ENCODE data around the gene PMM2.

DNA sequence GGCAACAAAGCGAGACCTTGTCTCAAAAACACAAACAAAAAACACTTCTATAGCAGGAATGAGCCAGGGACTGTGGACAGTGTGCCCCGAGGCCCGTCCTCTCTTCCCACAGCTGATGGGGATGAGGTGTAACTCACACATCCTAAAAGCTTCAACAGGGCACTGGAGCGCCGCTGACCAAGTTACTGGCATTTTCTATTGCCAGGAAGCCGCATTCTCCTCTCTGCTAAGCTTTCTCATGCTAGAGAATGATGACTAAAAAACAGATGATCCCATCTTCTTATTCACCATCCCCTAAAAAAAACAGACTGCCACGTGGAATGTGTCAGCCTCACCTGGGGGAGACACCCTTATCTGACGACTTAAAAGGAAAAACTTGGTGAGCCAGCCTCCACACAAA lies 54.9 kb downstream of the PMM2 start:
- TF ChIP-seq, protein P1, sequence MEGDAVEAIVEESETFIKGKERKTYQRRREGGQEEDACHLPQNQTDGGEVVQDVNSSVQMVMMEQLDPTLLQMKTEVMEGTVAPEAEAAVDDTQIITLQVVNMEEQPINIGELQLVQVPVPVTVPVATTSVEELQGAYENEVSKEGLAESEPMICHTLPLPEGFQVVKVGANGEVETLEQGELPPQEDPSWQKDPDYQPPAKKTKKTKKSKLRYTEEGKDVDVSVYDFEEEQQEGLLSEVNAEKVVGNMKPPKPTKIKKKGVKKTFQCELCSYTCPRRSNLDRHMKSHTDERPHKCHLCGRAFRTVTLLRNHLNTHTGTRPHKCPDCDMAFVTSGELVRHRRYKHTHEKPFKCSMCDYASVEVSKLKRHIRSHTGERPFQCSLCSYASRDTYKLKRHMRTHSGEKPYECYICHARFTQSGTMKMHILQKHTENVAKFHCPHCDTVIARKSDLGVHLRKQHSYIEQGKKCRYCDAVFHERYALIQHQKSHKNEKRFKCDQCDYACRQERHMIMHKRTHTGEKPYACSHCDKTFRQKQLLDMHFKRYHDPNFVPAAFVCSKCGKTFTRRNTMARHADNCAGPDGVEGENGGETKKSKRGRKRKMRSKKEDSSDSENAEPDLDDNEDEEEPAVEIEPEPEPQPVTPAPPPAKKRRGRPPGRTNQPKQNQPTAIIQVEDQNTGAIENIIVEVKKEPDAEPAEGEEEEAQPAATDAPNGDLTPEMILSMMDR (IDR thresholded peaks at IDR 0.05; ENCODE audit: poor library complexity): no peak
- no peak for TF ChIP-seq EZH2phosphoT487 (IDR thresholded peaks at IDR 0.05; ENCODE audit: low read depth, severe bottlenecking, unreplicated experiment)

Measured in hepatocyte (in vitro differentiated cells).